Retina (tissue), 1 donor: ENCODE measurements around the gene MRPS25.

Experiments
- DNase-seq: peaks from one replicate; pipeline ENCODE4 v3.0.0-alpha.2; 2016

Gene MRPS25

DNA sequence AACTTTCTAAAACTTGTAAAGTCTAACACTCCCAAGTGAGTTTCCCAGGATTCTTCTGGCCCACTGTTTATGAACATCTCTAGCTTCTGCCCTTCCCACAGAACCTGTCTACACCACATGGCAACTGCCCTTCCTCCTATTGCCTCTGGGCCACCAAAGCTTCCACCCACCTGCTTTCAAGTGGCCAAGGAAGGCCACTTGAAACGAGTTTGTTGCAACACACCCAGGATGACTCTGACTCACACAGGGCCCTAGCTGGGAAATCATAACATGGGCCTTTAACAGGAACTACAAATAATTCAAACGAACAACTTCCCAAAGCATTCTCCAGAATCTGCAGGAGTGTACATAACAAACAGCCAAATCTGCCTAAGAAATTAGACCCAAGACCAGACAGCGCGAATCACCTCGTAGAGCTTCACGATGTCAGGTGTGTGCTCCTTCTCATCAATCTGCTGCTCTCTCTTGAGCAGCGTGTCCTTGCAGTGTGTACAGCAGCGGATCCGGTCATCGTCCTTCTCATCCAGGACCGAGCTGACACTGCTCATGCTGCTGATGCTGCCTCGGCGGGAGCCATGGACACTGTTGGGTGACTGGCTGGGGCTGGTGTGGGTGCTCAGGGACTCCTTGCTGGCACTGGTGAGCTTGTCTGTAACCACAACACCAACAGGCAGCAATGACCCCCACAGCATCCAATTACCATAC is 17.0 kb upstream of the MRPS25 start:
- no peak for DNase-seq

GRCh38 chr3:15079091-15079490 is 14.0 kb upstream of the MRPS25 start:
- DNase-seq = no peak

DNA sequence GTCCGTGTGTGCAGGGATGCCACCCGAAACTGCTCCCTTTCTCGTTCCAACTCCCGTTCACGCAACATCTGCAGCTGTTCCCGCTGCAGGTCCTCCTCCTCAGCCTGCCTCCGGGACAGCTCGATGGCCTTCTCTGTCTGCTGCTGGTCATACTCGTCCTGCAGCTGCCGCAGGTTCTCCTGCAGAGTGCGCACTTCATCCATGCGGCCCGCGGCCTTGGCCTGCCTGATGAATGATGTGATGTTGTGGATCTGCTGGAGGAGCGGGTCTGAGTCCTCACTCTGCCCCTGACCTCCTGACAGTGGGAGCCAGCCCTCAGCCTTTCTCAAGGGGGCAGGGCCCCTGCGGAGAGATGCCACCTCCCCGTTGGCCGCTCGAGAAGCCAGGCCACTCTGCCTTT is 9.4 kb upstream of the MRPS25 start:
- no peak for DNase-seq

GRCh38 chr3:15071699-15072098 is 6.6 kb upstream of the MRPS25 start:
- DNase-seq = no peak

DNA sequence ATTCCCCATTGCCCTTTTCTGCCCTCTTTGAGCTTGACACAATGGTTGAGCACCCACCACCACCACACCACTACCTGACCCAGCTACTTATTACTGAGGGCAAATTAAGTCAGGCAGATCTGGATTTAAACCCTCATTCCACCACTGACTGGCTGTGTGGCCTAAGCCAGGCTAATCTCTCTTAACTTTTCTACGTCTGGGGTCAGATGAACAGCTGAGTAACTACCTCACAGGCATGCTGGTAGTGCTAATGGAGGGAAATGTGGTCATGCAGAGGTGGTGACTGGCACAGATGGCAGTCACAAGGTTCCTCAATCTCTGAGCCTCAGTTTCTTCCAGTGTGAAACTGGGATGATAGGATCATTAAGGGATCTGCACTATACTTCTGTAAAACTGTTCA is 4.3 kb upstream of the MRPS25 start:
- no peak for DNase-seq

DNA sequence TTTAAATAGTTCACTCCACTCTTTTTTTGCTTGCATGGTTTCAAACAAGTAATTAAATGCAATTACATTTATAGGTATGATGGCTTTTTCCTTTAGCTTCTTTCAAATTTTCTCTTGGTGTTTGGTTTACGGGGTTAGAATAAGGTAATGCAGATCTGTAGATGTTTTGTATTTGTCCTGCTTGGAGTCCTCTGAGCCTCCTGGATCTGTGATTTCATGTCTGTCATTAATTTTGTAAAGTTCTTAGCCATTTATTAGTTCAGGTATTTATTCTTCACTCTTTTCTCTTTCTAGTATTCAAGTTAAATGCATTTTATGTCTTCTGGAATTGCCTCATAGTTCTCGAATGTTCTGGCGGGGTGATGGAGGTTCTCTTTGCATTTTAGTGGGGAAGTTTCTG is 1.4 kb upstream of the MRPS25 start:
- no peak for DNase-seq

DNA sequence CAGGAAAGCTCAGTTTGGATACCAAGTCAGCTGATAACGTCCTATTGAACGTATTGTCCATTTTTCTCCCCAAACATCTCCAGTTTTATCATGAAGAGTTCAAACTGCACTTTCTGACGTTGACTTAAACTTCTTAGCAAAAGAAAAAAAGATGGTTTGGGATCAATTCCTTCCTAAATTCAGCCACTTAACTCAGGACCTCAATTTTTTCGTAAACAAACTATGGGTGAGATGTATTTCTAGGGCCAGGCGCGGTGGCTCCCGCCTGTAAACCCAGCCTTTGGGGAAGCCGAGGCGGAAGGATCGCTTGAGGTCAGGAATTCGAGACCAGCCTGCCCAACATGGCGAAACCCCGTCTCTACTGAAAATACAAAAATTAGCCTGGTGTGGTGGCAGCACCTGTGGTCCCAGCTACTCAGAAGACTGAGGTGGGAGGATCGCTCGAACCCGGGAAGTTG is 464 bp upstream of the MRPS25 start:
- DNase-seq = peak; percentile 11

GRCh38 chr3:15064299-15064834 is 748 bp downstream of the MRPS25 start:
- DNase-seq = peak; percentile 44

GRCh38 chr3:15063656-15064286 is 1.3 kb downstream of the MRPS25 start:
- no peak for DNase-seq

GRCh38 chr3:15063238-15063637 is 1.9 kb downstream of the MRPS25 start:
- DNase-seq = no peak

DNA sequence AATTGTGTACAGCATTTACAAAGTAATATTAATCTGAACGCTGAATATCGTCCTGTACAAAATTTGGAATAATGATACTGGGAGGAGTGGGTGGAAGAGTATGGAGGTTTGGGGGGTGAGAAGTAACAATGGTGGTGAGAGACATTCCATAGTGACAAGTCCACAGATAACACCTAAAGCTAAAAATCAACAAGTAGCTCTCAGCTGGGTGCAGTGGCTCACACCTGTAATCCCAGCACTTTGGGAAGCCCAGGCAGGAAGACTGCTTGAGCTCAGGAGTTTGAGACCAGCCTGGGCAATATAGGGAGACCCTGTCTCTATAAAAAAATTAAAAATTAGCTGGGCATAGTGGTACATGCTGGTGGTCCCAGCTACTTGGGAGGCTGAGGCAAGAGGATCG is 5.1 kb downstream of the MRPS25 start:
- no peak for DNase-seq

DNA sequence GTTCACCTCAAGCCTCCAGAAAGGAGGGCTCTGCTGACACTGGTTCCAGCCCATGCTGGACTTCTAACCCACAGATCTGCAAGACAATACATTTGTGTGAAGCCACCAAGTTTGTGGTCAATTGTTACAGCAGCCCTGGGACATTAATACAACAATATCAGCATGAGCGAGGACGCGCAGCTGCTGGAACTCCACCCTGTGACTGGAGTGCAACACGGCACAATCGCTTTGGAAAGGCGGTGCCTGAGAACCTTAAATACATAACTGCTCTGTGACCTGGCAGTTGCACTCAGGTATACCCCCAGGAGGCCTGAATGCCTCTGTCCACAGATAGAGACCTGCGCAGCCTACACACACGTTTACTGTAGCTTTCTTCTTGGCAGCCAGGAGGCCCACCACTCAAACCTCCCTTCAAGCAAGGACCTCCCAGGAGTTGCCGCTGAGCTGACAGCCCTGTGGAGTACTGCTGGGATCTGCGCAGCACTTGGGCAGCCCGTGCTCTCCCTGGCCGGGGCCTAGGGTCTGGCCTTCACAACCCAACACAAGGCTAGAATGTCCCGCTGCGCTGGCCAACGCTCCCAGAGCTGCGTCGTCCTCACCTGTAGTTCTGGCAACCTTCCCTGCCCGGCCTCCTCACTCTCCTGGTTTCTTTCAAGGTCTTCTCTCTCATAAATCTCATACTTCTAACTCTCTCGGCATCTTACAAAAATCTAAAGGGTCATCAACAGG is 8.3 kb downstream of the MRPS25 start:
- DNase-seq = no peak

GRCh38 chr3:15055019-15055557 is 10.0 kb downstream of the MRPS25 start:
- DNase-seq = no peak

- no peak for DNase-seq
Measured at GRCh38 chr3:15053541-15053940, 11.6 kb downstream of the MRPS25 start.

DNA sequence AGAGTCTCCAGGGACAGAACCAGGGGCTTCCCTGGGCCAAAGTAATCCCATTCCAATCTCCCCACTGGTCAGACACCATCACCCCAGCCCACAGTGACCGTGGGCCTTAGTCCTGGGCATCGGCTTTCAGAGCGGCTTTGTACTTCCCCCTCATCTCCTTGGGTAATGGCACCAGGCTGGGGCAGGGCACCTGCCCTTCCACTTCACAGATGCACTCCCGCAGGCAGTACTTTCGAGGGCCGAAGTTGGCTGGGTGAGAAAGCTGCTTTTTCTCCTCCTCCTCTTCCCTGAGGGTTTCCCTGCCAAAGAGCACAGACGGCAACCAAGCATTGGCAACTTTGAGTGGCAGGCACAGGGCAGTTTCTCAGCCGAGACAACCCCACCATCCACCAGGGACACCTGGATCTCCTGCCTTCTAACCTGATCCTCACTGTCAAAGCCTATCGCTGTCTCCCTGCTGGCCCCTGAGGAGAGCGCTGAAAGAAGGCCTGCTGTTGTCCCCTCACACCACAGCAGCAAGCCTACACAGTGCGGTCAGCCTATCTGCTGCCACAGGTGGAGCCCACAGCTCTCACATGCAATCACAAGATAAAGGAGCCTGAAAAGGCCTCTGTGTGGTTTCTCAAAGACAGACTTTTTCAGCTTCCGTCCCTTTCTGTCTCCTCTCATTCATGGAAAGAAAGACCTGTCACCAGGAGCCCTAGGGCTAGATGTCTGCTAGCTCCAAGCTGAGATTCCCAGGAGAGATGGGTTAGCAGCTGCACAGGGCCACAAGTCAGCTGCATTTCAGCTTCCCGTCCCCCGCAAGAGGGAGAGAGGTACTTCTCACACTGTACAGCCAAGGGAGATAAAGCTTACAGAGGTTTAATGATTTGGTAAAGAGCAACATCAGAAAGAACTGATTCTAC is 12.5 kb downstream of the MRPS25 start:
- DNase-seq = peak; percentile 21

- DNase-seq = peak; percentile 32
Measured at GRCh38 chr3:15051531-15051930, 13.6 kb downstream of the MRPS25 start.

DNA sequence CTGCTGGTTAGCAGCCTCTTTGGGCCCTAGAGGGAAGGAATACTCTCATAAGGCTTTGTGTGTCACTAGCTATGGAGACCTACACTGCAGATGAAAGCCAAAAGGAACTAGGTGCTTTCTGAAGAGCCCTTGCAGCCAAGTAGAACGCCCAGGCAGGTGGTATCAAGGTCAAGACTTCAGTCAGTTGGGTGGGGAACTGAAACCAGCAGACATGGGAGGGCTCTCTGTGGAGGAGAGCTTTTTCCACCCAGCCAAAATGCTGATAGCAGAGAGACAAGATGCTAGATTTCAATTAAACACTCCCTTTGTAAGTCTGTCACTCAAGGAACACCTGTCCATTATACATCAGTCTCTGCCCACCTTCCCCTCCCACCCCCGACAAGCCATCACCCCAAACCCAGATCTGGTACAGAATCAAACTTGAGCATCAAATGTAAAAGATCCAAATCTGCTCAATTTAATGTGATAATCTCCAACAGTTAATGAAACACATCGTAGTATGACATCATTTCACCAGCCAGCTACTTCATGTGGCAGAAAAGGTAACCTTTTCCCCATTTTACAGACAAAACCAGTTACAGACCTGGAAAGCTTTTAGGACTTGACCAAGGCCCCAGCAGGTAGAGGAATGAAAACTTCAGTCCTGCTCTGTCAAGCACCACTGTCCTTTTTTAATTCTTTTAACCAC is 14.6 kb downstream of the MRPS25 start:
- DNase-seq = no peak

DNA sequence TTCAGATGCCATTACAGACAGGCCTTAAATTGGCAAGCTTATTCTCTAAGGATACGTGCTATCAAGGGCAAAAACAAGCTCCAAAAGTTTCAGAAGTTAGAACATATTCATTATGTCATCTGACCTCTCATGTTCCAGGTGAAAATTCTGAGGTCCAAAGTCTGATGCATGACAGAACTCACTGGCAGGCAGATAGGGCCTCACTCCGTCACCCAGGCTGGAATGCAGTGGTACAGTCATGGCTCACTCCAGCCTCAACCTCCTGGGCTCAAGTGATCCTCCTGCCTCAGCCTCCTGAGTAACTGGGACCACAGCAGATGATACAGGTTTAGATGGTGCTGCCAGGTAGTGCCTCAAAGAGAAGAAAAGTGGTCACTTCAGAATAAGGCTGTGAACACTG is 15.5 kb downstream of the MRPS25 start:
- DNase-seq = no peak

DNA sequence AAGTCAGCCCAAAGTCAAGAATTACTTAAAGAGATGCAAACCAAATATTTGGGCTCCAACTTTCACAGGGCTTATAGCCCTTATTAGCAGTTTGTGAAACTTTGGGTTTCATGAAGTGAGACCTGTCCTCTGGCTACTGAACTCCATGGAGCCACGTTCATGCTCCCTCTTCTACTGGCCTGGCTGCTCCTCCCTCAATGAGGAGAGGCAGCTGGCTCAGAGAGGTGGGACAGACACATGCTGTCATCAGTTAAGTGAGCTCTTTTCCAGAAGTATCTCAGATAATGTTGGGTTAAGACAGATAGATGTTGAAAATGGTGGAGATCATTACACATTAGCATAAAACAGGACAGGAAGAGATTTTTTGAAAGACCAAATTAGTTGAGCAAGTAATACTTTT is 19.4 kb downstream of the MRPS25 start:
- no peak for DNase-seq

DNA sequence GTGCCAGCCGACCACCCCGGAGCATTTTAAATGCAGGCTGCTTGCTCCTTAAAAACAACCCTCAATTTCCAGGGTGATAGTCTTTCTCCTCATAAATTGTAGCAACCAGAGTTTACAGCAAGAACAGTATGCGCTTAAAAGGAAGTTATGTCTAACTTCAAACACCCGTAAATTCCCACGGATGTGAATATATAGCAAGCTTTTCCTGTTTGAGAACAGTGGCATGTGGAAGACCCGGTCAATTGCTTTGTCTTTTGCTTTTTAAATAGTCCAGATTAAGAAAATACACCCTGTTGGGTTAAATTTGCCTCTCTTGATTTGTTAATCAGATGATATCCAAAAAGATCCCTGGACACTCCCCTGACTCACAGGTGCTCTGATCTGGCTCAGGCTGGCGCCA is 20.8 kb downstream of the MRPS25 start:
- DNase-seq = no peak

- no peak for DNase-seq
Measured at GRCh38 chr3:15043408-15044171, 21.5 kb downstream of the MRPS25 start.
